K562 (cell line): ENCODE results near the gene NR2F6. TPM values are rescaled to one million over a fixed set of nuclear protein-coding genes. Genes with fewer than 3 reads are reported as not detected.

ENCODE experiments used
- CC2D1A ChIP-seq: fragments of 450-650 bp; IDR thresholded peaks from 2 replicates; pipeline ENCODE4 v1.6.1; 2017; ENCODE audit warnings: mild to moderate bottlenecking
- ESRRA ChIP-seq: fragments of 450-650 bp; IDR thresholded peaks from 2 replicates; pipeline ENCODE4 v1.6.1; 2014; ENCODE audit warnings: low read depth, mild to moderate bottlenecking, moderate library complexity, borderline replicate concordance
- MYNN ChIP-seq, 2 experiments: sonication (generic); formaldehyde crosslinking in 1 of 2; IDR thresholded peaks; 2 replicates each; pipeline versions ENCODE4 v1.5.0 to v1.6.1; 2016 to 2020; ENCODE audit warnings: antibody characterized with exemption in 1 of 2, missing genetic modification reagents in 1 of 2
- ZNF175 ChIP-seq: fragments of 200-800 bp; sonication (Bioruptor generic); IDR thresholded peaks from 2 replicates; pipeline ENCODE4 v1.6.1; 2016; ENCODE audit warnings: low read depth, mild to moderate bottlenecking, missing genetic modification characterization, missing compliant biosample characterization
- ZNF354B ChIP-seq: fragments of 250-450 bp; sonication (Bioruptor Pico); IDR thresholded peaks from 2 replicates; pipeline ENCODE4 v1.4.0; 2020
- polyA plus RNA-seq, 8 experiments: library from polyadenylated mRNA; depleted of rRNA in 4 of 8; stranded (reverse) in 5 of 8; unstranded in 3 of 8; fragments of >200 nt; fragmentation: Nextera tagmentation in 2 of 8; fragmentation: Illumina TruSeq in 1 of 8; extraction: Ambion mirVana in 2 of 8; extraction: Trizol in 1 of 8; gene quantifications; 2 replicates each; pipeline versions ENCODE4 v1.2.1 to v1.2.3, GENCODE V29; 2011 to 2014; ENCODE audit warnings: inconsistent platforms in 1 of 8, missing spikeins in 1 of 8
- total RNA-seq, 7 experiments: library from RNA; depleted of rRNA in 6 of 7; stranded (reverse); fragments of >200 nt in 6 of 7; fragmentation: Illumina TruSeq in 2 of 7; extraction: Trizol in 2 of 7; gene quantifications; 2 replicates each; pipeline versions ENCODE4 v1.2.1 to v1.2.3, GENCODE V29; 2011 to 2021; ENCODE audit warnings: low replicate concordance in 1 of 7
- TF ChIP-seq, protein P1 (sequence below): fragments of 200-600 bp; sonication (generic); IDR thresholded peaks from one replicate; pipeline ENCODE4 v1.6.1; 2012; ENCODE audit warnings: mild to moderate bottlenecking, low read depth, low read length, inconsistent platforms

Gene NR2F6
- total and polyA plus RNA-seq, 9 of the 15 experiments (the other 6 are each of a cell fraction or from before 2014, with no cell fraction given): 0.76 to 97.5 (median 18.8) TPM

- TF ChIP-seq, protein P1, sequence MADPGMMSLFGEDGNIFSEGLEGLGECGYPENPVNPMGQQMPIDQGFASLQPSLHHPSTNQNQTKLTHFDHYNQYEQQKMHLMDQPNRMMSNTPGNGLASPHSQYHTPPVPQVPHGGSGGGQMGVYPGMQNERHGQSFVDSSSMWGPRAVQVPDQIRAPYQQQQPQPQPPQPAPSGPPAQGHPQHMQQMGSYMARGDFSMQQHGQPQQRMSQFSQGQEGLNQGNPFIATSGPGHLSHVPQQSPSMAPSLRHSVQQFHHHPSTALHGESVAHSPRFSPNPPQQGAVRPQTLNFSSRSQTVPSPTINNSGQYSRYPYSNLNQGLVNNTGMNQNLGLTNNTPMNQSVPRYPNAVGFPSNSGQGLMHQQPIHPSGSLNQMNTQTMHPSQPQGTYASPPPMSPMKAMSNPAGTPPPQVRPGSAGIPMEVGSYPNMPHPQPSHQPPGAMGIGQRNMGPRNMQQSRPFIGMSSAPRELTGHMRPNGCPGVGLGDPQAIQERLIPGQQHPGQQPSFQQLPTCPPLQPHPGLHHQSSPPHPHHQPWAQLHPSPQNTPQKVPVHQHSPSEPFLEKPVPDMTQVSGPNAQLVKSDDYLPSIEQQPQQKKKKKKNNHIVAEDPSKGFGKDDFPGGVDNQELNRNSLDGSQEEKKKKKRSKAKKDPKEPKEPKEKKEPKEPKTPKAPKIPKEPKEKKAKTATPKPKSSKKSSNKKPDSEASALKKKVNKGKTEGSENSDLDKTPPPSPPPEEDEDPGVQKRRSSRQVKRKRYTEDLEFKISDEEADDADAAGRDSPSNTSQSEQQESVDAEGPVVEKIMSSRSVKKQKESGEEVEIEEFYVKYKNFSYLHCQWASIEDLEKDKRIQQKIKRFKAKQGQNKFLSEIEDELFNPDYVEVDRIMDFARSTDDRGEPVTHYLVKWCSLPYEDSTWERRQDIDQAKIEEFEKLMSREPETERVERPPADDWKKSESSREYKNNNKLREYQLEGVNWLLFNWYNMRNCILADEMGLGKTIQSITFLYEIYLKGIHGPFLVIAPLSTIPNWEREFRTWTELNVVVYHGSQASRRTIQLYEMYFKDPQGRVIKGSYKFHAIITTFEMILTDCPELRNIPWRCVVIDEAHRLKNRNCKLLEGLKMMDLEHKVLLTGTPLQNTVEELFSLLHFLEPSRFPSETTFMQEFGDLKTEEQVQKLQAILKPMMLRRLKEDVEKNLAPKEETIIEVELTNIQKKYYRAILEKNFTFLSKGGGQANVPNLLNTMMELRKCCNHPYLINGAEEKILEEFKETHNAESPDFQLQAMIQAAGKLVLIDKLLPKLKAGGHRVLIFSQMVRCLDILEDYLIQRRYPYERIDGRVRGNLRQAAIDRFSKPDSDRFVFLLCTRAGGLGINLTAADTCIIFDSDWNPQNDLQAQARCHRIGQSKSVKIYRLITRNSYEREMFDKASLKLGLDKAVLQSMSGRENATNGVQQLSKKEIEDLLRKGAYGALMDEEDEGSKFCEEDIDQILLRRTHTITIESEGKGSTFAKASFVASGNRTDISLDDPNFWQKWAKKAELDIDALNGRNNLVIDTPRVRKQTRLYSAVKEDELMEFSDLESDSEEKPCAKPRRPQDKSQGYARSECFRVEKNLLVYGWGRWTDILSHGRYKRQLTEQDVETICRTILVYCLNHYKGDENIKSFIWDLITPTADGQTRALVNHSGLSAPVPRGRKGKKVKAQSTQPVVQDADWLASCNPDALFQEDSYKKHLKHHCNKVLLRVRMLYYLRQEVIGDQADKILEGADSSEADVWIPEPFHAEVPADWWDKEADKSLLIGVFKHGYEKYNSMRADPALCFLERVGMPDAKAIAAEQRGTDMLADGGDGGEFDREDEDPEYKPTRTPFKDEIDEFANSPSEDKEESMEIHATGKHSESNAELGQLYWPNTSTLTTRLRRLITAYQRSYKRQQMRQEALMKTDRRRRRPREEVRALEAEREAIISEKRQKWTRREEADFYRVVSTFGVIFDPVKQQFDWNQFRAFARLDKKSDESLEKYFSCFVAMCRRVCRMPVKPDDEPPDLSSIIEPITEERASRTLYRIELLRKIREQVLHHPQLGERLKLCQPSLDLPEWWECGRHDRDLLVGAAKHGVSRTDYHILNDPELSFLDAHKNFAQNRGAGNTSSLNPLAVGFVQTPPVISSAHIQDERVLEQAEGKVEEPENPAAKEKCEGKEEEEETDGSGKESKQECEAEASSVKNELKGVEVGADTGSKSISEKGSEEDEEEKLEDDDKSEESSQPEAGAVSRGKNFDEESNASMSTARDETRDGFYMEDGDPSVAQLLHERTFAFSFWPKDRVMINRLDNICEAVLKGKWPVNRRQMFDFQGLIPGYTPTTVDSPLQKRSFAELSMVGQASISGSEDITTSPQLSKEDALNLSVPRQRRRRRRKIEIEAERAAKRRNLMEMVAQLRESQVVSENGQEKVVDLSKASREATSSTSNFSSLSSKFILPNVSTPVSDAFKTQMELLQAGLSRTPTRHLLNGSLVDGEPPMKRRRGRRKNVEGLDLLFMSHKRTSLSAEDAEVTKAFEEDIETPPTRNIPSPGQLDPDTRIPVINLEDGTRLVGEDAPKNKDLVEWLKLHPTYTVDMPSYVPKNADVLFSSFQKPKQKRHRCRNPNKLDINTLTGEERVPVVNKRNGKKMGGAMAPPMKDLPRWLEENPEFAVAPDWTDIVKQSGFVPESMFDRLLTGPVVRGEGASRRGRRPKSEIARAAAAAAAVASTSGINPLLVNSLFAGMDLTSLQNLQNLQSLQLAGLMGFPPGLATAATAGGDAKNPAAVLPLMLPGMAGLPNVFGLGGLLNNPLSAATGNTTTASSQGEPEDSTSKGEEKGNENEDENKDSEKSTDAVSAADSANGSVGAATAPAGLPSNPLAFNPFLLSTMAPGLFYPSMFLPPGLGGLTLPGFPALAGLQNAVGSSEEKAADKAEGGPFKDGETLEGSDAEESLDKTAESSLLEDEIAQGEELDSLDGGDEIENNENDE: no peak
- TF ChIP-seq ESRRA (no peak), MYNN (IDR thresholded peaks at IDR 0.05) (no peak), MYNN (CRISPR knock-in tag; IDR thresholded peaks at IDR 0.05) (no peak), ZNF175 (CRISPR knock-in tag) (no peak), CC2D1A (no peak), ZNF354B (CRISPR knock-in tag) (no peak)
- TF ChIP-seq, all 486 proteins: peak for 0
Observed at GRCh38 chr19:17195106-17195505, 50.6 kb downstream of the NR2F6 start (continued).
